PC-3 (cell line): ENCODE results near the gene CSNK1A1. TPM values are rescaled to one million over a fixed set of nuclear protein-coding genes. Genes with fewer than 3 reads are reported as not detected.

Source experiments
- ATAC-seq: fragments of 200-7000 bp; cut with Tn5 transposase; 2 replicates; pipeline ENCODE4 v1.9.1; 2020; ENCODE audit warnings: mild to moderate bottlenecking, moderate library complexity
- BruUV-seq: library from RNA; stranded (reverse); fragments of 400-500 nt; replicated peaks from 2 replicates; lab custom pipeline; 2021; lab: Mats Ljungman, UMichigan
- CTCF ChIA-PET: fragments of 300-600 bp; sonication (Branson Sonifier 250); formaldehyde crosslinking; loops from one replicate; lab custom pipeline; 2022; ENCODE audit warnings: antibody characterized with exemption; lab: Charles Lee
- POLR2A ChIA-PET: fragments of 300-600 bp; sonication (Branson Sonifier 250); formaldehyde crosslinking; loops from one replicate; lab custom pipeline; 2022; ENCODE audit warnings: antibody characterized with exemption; ENCODE audit not compliant: unreplicated experiment; lab: Charles Lee
- DNase-seq: peaks from one replicate; pipeline ENCODE4 v3.0.0-alpha.2; 2015
- H2AFZ ChIP-seq: fragments of 300-600 bp; sonication (generic); 2 replicates; pipeline ENCODE4 v1.6.0; 2016; ENCODE audit warnings: antibody characterized with exemption, low read length
- H3F3A ChIP-seq: fragments of 300-600 bp; sonication (generic); one replicate; pipeline ENCODE4 v1.6.0; 2017; ENCODE audit warnings: antibody characterized with exemption, low read length, control low read depth, mild to moderate bottlenecking; ENCODE audit not compliant: unreplicated experiment
- H3K27ac ChIP-seq: fragments of 300-600 bp; sonication (generic); 2 replicates; pipeline ENCODE4 v1.5.1; 2016; ENCODE audit warnings: mild to moderate bottlenecking, low read length
- H3K27me3 ChIP-seq: fragments of 300-600 bp; sonication (generic); 2 replicates; pipeline ENCODE4 v1.6.1; 2016; ENCODE audit warnings: low read length, mixed read lengths
- H3K36me3 ChIP-seq: fragments of 300-600 bp; sonication (generic); 2 replicates; pipeline ENCODE4 v1.6.1; 2016; ENCODE audit warnings: low read depth, mixed run types, low read length, mixed read lengths
- H3K4me1 ChIP-seq: fragments of 300-600 bp; sonication (generic); 2 replicates; pipeline ENCODE4 v1.5.1; 2016; ENCODE audit warnings: low read length; ENCODE audit not compliant: insufficient read depth
- H3K4me2 ChIP-seq: fragments of 300-600 bp; sonication (generic); 2 replicates; pipeline ENCODE4 v1.6.0; 2016; ENCODE audit warnings: low read length
- H3K4me3 ChIP-seq: fragments of 300-600 bp; sonication (generic); 2 replicates; pipeline ENCODE4 v1.5.1; 2016; ENCODE audit warnings: mild to moderate bottlenecking, low read length, mixed read lengths
- H3K79me2 ChIP-seq: fragments of 300-600 bp; sonication (generic); 2 replicates; pipeline ENCODE4 v1.6.1; 2017; ENCODE audit warnings: low read length, mixed read lengths
- H3K9ac ChIP-seq: fragments of 300-600 bp; sonication (generic); 2 replicates; pipeline ENCODE4 v1.6.0; 2016; ENCODE audit warnings: mild to moderate bottlenecking, low read length
- H3K9me2 ChIP-seq: fragments of 300-600 bp; sonication (generic); replicated peaks from 2 replicates; pipeline ENCODE4 v1.6.1; 2016; ENCODE audit warnings: mixed run types, low read length, mixed read lengths
- H3K9me3 ChIP-seq: fragments of 300-600 bp; sonication (generic); 2 replicates; pipeline ENCODE4 v1.6.1; 2016; ENCODE audit warnings: low read length, mixed read lengths
- H4K20me1 ChIP-seq: fragments of 300-600 bp; sonication (generic); 2 replicates; pipeline ENCODE4 v1.6.1; 2016; ENCODE audit warnings: low read length, mixed read lengths
- EZH2 ChIP-seq: fragments of 300-600 bp; sonication (generic); IDR thresholded peaks from one replicate; pipeline ENCODE4 v1.6.1; 2017; ENCODE audit warnings: antibody characterized with exemption, mild to moderate bottlenecking, low read length; ENCODE audit not compliant: unreplicated experiment
- EZH2phosphoT487 ChIP-seq: fragments of 300-600 bp; sonication (generic); IDR thresholded peaks from 2 replicates; pipeline ENCODE4 v1.6.1; 2018; ENCODE audit warnings: mild to moderate bottlenecking, antibody characterized with exemption, low read length, borderline replicate concordance
- intact Hi-C: fragments of 100-400 bp; cut with micrococcal nuclease; formaldehyde crosslinking; loops from 2 replicates; pipeline ENCODE4 v1.9.0; 2023
- total RNA-seq: library from RNA; depleted of rRNA; stranded (reverse); fragments of >200 nt; gene quantifications from 2 replicates; pipeline ENCODE4 v1.2.3, GENCODE V29; 2014
- TF ChIP-seq, protein P1 (sequence below): fragments of 300-600 bp; sonication (generic); conservative IDR thresholded peaks from 2 replicates; pipeline ENCODE4 v1.5.1; 2017; ENCODE audit warnings: antibody characterized with exemption, low read depth, mild to moderate bottlenecking, low read length

The CSNK1A1 gene
- total RNA-seq, 1 experiment from 2014 or later: 586 TPM

DNA sequence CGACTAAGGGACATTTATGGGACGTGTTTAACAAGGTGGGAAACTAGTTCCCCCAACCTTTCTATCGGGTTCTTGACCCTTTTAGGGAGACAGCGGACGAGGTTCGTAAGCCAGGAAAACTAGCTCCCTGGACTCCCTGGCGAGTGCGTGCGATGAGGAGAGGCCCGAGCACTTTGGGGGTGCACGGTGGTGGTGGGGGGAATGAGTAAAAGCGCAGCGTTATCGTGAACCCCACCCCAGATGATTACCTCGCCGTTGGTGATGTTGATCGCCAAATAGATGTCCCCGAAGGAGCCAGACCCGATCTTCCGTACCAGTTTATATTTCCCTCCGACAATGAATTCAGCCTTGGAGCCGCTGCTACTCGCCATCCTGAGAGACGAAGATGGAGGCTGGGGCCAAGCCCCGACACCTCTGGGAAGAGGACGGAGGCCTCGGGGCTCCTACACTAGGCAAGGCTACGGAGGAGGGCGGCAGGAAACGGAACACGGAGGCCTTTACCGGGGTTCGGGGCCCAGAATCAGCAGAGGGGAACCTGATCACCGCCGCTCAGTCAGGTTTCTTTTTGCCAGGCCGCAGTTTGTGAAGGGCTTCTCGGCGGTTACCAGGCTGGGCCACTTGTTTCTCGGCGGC lies 529 bp downstream of the CSNK1A1 start:
- no peak for DNase-seq

DNA sequence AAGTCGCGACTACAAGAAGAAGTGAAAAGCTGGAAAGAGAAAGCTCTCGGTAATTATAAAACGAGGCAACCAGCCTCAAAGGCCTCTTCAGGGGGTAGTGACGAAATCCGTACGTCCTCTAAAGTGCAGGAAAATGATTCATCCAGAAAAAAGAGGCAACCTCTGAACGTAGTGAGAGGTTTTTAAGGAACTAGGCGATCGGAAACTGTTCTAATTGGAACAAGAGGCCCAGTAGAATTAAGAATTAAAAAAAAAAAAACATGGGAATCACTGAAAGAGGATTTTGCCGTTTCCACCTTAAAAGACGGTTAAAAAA lies 1.0 kb downstream of the CSNK1A1 start:
- TF ChIP-seq EZH2phosphoT487 (no peak), EZH2 (no peak)
- TF ChIP-seq, protein P1, sequence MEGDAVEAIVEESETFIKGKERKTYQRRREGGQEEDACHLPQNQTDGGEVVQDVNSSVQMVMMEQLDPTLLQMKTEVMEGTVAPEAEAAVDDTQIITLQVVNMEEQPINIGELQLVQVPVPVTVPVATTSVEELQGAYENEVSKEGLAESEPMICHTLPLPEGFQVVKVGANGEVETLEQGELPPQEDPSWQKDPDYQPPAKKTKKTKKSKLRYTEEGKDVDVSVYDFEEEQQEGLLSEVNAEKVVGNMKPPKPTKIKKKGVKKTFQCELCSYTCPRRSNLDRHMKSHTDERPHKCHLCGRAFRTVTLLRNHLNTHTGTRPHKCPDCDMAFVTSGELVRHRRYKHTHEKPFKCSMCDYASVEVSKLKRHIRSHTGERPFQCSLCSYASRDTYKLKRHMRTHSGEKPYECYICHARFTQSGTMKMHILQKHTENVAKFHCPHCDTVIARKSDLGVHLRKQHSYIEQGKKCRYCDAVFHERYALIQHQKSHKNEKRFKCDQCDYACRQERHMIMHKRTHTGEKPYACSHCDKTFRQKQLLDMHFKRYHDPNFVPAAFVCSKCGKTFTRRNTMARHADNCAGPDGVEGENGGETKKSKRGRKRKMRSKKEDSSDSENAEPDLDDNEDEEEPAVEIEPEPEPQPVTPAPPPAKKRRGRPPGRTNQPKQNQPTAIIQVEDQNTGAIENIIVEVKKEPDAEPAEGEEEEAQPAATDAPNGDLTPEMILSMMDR: no peak
- H4K20me1 ChIP-seq: peaks cover 35% of the 10 kb centered on the region

More for the DNA sequence above, 529 bp downstream of the CSNK1A1 start:
- Histone ChIP-seq H3K27me3 (no peaks in the 10 kb centered on the region), H3K4me1 (peaks cover 41% of the 10 kb centered on the region), H2AFZ (peak overlapping the region; percentile 15; the same call in 1 of the 2 replicates), H3K4me3 (peak overlapping the region; percentile 93), H3K27ac (peak overlapping the region; percentile 85), H3K4me2 (peak overlapping the region; percentile 88), H3K9me3 (no peaks in the 10 kb centered on the region), H3K9me2 (no peaks in the 10 kb centered on the region), H3K79me2 (peaks cover 67% of the 10 kb centered on the region), H3K36me3 (peaks cover 37% of the 10 kb centered on the region), H3K9ac (peak overlapping the region; percentile 99), H3F3A (peaks cover 7% of the 10 kb centered on the region), H4K20me1 (peaks cover 30% of the 10 kb centered on the region)
- peak; percentile 6 for ATAC-seq
- intact Hi-C loops: loop anchor here (1.0 kb wide), 5 partner anchors 11 to 110 kb away; no protein-coding TSS in a partner anchor
- TSS peak; percentile 40 for BruUV-seq
- CTCF ChIA-PET: interaction anchor here (0.7 to 1.1 kb wide), 5 partner anchors 11 to 111 kb away, joined by 3 to 4 read pairs (median 3); no protein-coding TSS in a partner anchor
- TF ChIP-seq EZH2: no peak
- TF ChIP-seq, protein P1: no peak
- TF ChIP-seq EZH2phosphoT487: no peak
- POLR2A ChIA-PET: interaction anchor here (0.6 to 1.4 kb wide), 9 partner anchors 11 to 324 kb away, joined by 3 to 31 read pairs (median 6); no protein-coding TSS in a partner anchor

More for the DNA sequence above, 1.0 kb downstream of the CSNK1A1 start:
- Histone ChIP-seq H3K9ac (peak overlapping the region; percentile 99), H3K9me3 (no peaks in the 10 kb centered on the region), H3K27ac (peak overlapping the region; percentile 85), H3K79me2 (peaks cover 72% of the 10 kb centered on the region), H3F3A (peaks cover 7% of the 10 kb centered on the region), H3K9me2 (no peaks in the 10 kb centered on the region), H3K4me2 (peak overlapping the region; percentile 88), H3K36me3 (peaks cover 41% of the 10 kb centered on the region), H3K4me1 (peaks cover 46% of the 10 kb centered on the region), H3K4me3 (peak overlapping the region; percentile 93), H2AFZ (no peak overlapping the region), H3K27me3 (no peaks in the 10 kb centered on the region)
- intact Hi-C loops: no loop called here
- ChIA-PET POLR2A (interaction anchor here (0.6 to 1.4 kb wide), 4 partner anchors 33 to 324 kb away, joined by 3 to 10 read pairs (median 4); no protein-coding TSS in a partner anchor), CTCF (interaction anchor here (0.7 to 0.9 kb wide), 2 partner anchors 108 to 110 kb away, joined by 3 read pairs; no protein-coding TSS in a partner anchor)
- BruUV-seq: no TSS peak
- no peak for ATAC-seq
- DNase-seq: peak; percentile 51
